GM18861 (cell line): Measurements from ENCODE around the gene CCDC150.
"Not testable (repeated sequence)": the region's sequence is repeated elsewhere in the genome, so short reads cannot be mapped to it uniquely, and the experiment has no call there.

Source experiments
- ATAC-seq: cut with Tn5 transposase; IDR thresholded peaks from one replicate; pipeline ENCODE4 v1.9.1; 2021; ENCODE audit not compliant: unreplicated experiment

CCDC150 gene

GRCh38 chr2:196710056-196710455 is 70.5 kb downstream of the CCDC150 start:
- ATAC-seq = not testable (repeated sequence)

GRCh38 chr2:196711625-196712024 is 72.1 kb downstream of the CCDC150 start:
- no peak for ATAC-seq

GRCh38 chr2:196712867-196713266 is 73.4 kb downstream of the CCDC150 start:
- ATAC-seq = no peak

GRCh38 chr2:196718419-196719109 is 79.0 kb downstream of the CCDC150 start:
- ATAC-seq = no peak

- peak; percentile 84 for ATAC-seq
Measured at GRCh38 chr2:196719110-196719872, 79.8 kb downstream of the CCDC150 start.

GRCh38 chr2:196723571-196723970 is 84.1 kb downstream of the CCDC150 start:
- ATAC-seq = no peak

GRCh38 chr2:196725218-196725617 is 85.7 kb downstream of the CCDC150 start:
- no peak for ATAC-seq

GRCh38 chr2:196725882-196726281 is 86.4 kb downstream of the CCDC150 start:
- ATAC-seq = no peak

GRCh38 chr2:196729418-196729817 is 89.9 kb downstream of the CCDC150 start:
- no peak for ATAC-seq

GRCh38 chr2:196736646-196737045 is 97.1 kb downstream of the CCDC150 start:
- ATAC-seq = not testable (repeated sequence)

GRCh38 chr2:196737046-196737445 is 97.5 kb downstream of the CCDC150 start:
- no peak for ATAC-seq

- ATAC-seq = no peak
Measured at GRCh38 chr2:196739031-196739430, 99.5 kb downstream of the CCDC150 start.

- ATAC-seq = no peak
Measured at GRCh38 chr2:196742216-196742615, 102.7 kb downstream of the CCDC150 start.

- no peak for ATAC-seq
Measured at GRCh38 chr2:196742685-196743084, 103.2 kb downstream of the CCDC150 start.

- no peak for ATAC-seq
Measured at GRCh38 chr2:196743165-196743564, 103.7 kb downstream of the CCDC150 start.

GRCh38 chr2:196745711-196746110 is 106.2 kb downstream of the CCDC150 start:
- no peak for ATAC-seq

- ATAC-seq = no peak
Measured at GRCh38 chr2:196747400-196747799, 107.9 kb downstream of the CCDC150 start.

- ATAC-seq = no peak
Measured at GRCh38 chr2:196748123-196748522, 108.6 kb downstream of the CCDC150 start.

- no peak for ATAC-seq
Measured at GRCh38 chr2:196750291-196750923, 110.9 kb downstream of the CCDC150 start.

- peak; percentile 96 for ATAC-seq
Measured at GRCh38 chr2:196750977-196751631, 111.6 kb downstream of the CCDC150 start.
